ENCODE measurements around the gene SGMS2. TPM values are rescaled to one million over a fixed set of nuclear protein-coding genes. Genes with fewer than 3 reads are reported as not detected.

The SGMS2 gene
- total and polyA plus RNA-seq, 2 of the 4 experiments (the other 2 are of a cell fraction), result 13.4 to 37.5 TPM

DNA sequence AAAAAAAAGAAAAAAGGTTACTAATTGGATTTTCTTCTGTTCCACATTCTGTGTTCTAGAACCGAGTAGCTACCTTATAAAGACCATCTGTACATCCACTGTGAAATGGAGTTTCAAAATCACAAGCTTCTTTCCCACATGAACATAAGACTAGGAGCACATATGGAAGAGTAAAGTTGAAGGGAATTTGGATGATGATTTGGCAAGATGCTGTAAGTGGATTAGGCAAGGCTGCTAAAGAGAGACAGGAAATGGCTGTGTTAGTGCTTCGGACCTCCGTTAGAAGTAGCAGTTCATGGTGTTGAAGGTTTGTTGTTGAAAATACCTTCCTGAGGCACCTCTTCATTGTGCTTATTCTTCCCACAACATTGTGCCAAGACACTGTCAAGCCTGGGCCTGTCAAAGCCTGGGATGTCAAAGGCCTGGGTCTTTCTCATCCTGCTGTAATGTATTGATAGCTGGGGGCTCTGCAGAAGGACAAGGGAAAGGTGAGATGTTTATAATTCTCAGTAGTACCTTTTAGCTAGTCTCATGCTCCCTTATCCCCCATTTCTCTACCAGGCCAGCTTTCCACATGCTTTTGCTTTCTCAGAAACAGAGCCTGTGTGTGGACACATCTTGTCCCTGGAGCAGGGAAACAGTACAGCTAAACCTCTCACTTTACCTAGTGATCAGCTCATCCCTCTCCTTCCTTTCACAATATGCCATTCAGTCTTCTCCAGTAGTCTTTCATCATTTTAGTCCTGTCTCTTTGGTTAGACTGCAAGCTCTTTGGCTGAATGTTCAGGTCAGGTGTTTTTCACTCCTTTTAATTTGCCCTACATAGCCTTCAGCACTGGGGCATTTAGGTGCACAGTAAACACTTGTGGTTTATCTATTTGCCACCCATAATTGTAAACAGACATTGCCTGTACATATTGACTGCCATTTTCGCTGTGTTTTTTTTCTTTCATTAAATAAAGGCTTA lies 68.7 kb downstream of the SGMS2 start:
- no peak overlapping the region for H3K18ac ChIP-seq (ENCODE audit: low read depth, low read length)
- no peak overlapping the region for H2AK5ac ChIP-seq (ENCODE audit: low read depth, low read length)
- peaks cover 6% of the 10 kb centered on the region for H3K4me1 ChIP-seq (ENCODE audit: control insufficient read depth, insufficient read depth, low read length)
- H3K4ac ChIP-seq (ENCODE audit: low read depth, low read length), result no peak overlapping the region
- no CpG with 5 or more reads among the region's 4 CpGs for WGBS, 2 experiments (ENCODE audit: extremely low coverage in 2 of 2, insufficient read length in 1 of 2)
- in situ Hi-C loops (cut with MboI; ENCODE audit: low sequenced_read_pairs), result no loop called here
- no peaks in the 10 kb centered on the region for H3K9me3 ChIP-seq (ENCODE audit: control insufficient read depth, insufficient read depth, low read length)
- no peaks in the 10 kb centered on the region for H3K79me1 ChIP-seq (ENCODE audit: low read depth in 1 of 2, low read length in 2 of 2)
- H2BK20ac ChIP-seq (ENCODE audit: low read depth, low read length), result no peak overlapping the region
- TF ChIP-seq NFE2L2 (IDR thresholded peaks at IDR 0.05; ENCODE audit: low read depth, low read length) (no peak), MXI1 (IDR thresholded peaks at IDR 0.05; ENCODE audit: borderline replicate concordance, low read depth, low read length) (no peak), RCOR1 (IDR thresholded peaks at IDR 0.05; ENCODE audit: insufficient replicate concordance, low read length) (no peak), SMC3 (IDR thresholded peaks at IDR 0.05; ENCODE audit: low read depth, low read length) (no peak), RAD21 (IDR thresholded peaks at IDR 0.05; ENCODE audit: low read length) (no peak), POLR2A (IDR thresholded peaks at IDR 0.05; ENCODE audit: low read depth, low read length) (no peak)
- TF ChIP-seq, protein P1, sequence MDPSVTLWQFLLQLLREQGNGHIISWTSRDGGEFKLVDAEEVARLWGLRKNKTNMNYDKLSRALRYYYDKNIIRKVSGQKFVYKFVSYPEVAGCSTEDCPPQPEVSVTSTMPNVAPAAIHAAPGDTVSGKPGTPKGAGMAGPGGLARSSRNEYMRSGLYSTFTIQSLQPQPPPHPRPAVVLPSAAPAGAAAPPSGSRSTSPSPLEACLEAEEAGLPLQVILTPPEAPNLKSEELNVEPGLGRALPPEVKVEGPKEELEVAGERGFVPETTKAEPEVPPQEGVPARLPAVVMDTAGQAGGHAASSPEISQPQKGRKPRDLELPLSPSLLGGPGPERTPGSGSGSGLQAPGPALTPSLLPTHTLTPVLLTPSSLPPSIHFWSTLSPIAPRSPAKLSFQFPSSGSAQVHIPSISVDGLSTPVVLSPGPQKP (IDR thresholded peaks at IDR 0.05; ENCODE audit: borderline replicate concordance, low read depth, low read length), result no peak
- TF ChIP-seq, protein P2, sequence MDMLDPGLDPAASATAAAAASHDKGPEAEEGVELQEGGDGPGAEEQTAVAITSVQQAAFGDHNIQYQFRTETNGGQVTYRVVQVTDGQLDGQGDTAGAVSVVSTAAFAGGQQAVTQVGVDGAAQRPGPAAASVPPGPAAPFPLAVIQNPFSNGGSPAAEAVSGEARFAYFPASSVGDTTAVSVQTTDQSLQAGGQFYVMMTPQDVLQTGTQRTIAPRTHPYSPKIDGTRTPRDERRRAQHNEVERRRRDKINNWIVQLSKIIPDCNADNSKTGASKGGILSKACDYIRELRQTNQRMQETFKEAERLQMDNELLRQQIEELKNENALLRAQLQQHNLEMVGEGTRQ (IDR thresholded peaks at IDR 0.05; ENCODE audit: low read depth, low read length), result no peak
- intact Hi-C loops (cut with micrococcal nuclease), result no loop called here
- H3K9me1 ChIP-seq (ENCODE audit: insufficient read depth, low read length), result peaks cover 3% of the 10 kb centered on the region; the same call in 1 of the 2 replicates
- BruUV-seq (replicated peaks), result no TSS peak
- no peak overlapping the region for H3K4me3 ChIP-seq (ENCODE audit: insufficient read depth, low read depth, low read length)
- no peak overlapping the region for H3K4me2 ChIP-seq (ENCODE audit: low read depth, low read length)
- H2BK15ac ChIP-seq (ENCODE audit: low read depth, low read length), result no peak overlapping the region
- no peak overlapping the region for H2BK120ac ChIP-seq (ENCODE audit: low read depth, low read length)
- CTCF ChIA-PET, result interaction anchor here (0.9 to 1.7 kb wide), 2 partner anchors 10 to 17 kb away, joined by 3 to 5 read pairs; no protein-coding TSS in a partner anchor
- H3K56ac ChIP-seq (ENCODE audit: extremely low read depth, insufficient read depth, low read length), result no peak overlapping the region
- no peak overlapping the region for H3K14ac ChIP-seq (replicated peaks; ENCODE audit: low read depth, low read length)
- no peak overlapping the region for H3K27ac ChIP-seq (ENCODE audit: insufficient read depth, low read length)
- H4K91ac ChIP-seq (ENCODE audit: insufficient read depth, low read depth, low read length), result no peak overlapping the region
- POLR2A ChIA-PET (ENCODE audit: unreplicated experiment), result no interaction called here
- no peak overlapping the region for H3K23ac ChIP-seq (ENCODE audit: low read depth, low read length)
- no peak overlapping the region for H2AK9ac ChIP-seq (replicated peaks; ENCODE audit: low read depth, low read length, poor library complexity)
- dilution Hi-C loops (cut with HindIII; ENCODE audit: low sequenced_read_pairs, unreplicated experiment), result no loop called here
- no peak overlapping the region for H2AFZ ChIP-seq (replicated peaks; ENCODE audit: low read length, poor library complexity)
- no peaks in the 10 kb centered on the region for H3K36me3 ChIP-seq (ENCODE audit: control insufficient read depth, insufficient read depth, low read length)
- no peak overlapping the region for H4K5ac ChIP-seq (ENCODE audit: low read depth, low read length)
- H4K20me1 ChIP-seq (ENCODE audit: insufficient read depth, low read length), result peaks cover 13% of the 10 kb centered on the region; the same call in 1 of the 2 replicates
- no peak overlapping the region for H3K9ac ChIP-seq (ENCODE audit: low read depth, low read length)
- DNase-seq, result peak; percentile 8
- H2BK5ac ChIP-seq (ENCODE audit: low read depth, low read length, poor library complexity, severe bottlenecking), result no peak overlapping the region
- H4K8ac ChIP-seq (ENCODE audit: low read depth in 2 of 2, low read length in 2 of 2), result no peak overlapping the region
- H3K27me3 ChIP-seq (ENCODE audit: control insufficient read depth, insufficient read depth, low read length), result peaks cover 10% of the 10 kb centered on the region
- no peak for ATAC-seq (ENCODE audit: low read depth)
